Measurements from ENCODE around the gene BCAS1.

DNA sequence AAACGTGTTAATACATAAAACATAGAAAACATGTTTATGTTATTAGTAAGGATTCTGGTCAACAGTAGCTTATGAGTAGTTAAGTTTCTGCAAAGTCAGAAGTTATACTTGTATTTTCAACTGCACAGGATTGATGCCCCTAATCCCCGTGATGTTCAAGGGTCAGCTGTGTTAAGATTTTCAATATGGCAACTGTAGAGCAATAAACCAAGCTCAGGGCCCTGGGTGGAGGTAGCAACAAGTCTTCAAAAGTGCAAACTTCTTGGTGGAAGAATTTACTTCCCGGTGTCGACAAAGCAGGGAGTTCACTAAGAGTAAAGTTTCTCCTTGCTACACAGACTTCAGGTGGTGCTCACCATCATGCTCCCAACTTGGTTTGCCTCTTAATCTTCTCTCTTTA is 4.1 kb upstream of the BCAS1 start:
- no peak for TF ChIP-seq POLR2A (IDR thresholded peaks at IDR 0.05)
- TF ChIP-seq, protein P1, sequence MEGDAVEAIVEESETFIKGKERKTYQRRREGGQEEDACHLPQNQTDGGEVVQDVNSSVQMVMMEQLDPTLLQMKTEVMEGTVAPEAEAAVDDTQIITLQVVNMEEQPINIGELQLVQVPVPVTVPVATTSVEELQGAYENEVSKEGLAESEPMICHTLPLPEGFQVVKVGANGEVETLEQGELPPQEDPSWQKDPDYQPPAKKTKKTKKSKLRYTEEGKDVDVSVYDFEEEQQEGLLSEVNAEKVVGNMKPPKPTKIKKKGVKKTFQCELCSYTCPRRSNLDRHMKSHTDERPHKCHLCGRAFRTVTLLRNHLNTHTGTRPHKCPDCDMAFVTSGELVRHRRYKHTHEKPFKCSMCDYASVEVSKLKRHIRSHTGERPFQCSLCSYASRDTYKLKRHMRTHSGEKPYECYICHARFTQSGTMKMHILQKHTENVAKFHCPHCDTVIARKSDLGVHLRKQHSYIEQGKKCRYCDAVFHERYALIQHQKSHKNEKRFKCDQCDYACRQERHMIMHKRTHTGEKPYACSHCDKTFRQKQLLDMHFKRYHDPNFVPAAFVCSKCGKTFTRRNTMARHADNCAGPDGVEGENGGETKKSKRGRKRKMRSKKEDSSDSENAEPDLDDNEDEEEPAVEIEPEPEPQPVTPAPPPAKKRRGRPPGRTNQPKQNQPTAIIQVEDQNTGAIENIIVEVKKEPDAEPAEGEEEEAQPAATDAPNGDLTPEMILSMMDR (IDR thresholded peaks at IDR 0.05) = no peak
